Peyer's patch (tissue), 4 donors: ENCODE data around the gene NAGA.

Experiments used
- POLR2A ChIP-seq, 2 donors: fragments of 450-650 bp; IDR thresholded peaks; one replicate each; pipeline ENCODE4 v1.5.1; 2017; ENCODE audit warnings: antibody characterized with exemption in 2 of 2, mild to moderate bottlenecking in 2 of 2, moderate library complexity in 2 of 2
- TF ChIP-seq, protein P1 (sequence below), 6 experiments: fragments of 450-650 bp in 4 of 6; fragments of 200-600 bp in 2 of 6; sonication (generic) in 1 of 6; IDR thresholded peaks; one replicate each; pipeline ENCODE4 v1.5.1; 2017 to 2019; ENCODE audit warnings: antibody characterized with exemption in 6 of 6, mild to moderate bottlenecking in 3 of 6, moderate library complexity in 1 of 6

DNA sequence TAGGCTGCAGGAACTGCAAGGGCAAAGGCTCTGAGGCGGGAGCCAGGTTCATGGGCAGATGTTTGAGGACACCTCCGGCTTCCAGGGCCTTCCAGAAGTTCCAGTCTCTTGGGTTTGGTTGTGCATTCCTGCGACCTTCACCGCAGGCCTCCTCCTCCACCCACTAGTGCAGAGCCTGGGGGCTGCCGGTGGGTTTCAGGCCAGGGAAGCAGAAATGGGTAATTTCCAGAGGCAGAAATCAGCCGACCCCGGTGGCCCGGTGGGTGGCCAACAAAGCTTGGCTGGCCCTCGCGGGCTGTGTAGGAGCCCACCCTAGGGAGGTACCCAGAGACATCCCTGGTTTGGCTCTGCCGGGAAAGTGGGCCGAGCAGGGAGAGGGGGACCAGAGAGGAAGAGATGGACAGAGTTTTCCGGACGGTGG is 3.0 kb upstream of the NAGA start:
- no peak for TF ChIP-seq POLR2A (IDR thresholded peaks at IDR 0.05)
- TF ChIP-seq, protein P1, sequence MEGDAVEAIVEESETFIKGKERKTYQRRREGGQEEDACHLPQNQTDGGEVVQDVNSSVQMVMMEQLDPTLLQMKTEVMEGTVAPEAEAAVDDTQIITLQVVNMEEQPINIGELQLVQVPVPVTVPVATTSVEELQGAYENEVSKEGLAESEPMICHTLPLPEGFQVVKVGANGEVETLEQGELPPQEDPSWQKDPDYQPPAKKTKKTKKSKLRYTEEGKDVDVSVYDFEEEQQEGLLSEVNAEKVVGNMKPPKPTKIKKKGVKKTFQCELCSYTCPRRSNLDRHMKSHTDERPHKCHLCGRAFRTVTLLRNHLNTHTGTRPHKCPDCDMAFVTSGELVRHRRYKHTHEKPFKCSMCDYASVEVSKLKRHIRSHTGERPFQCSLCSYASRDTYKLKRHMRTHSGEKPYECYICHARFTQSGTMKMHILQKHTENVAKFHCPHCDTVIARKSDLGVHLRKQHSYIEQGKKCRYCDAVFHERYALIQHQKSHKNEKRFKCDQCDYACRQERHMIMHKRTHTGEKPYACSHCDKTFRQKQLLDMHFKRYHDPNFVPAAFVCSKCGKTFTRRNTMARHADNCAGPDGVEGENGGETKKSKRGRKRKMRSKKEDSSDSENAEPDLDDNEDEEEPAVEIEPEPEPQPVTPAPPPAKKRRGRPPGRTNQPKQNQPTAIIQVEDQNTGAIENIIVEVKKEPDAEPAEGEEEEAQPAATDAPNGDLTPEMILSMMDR (IDR thresholded peaks at IDR 0.05): no peak
